DOHH2 (cell line): ENCODE results near the gene PDZRN4.

Source experiments
- H3F3A ChIP-seq: fragments of 200-600 bp; sonication (generic), shearing (Covaris generic); 2 replicates; pipeline ENCODE4 v1.6.0; 2016; ENCODE audit warnings: antibody characterized with exemption, mild to moderate bottlenecking; ENCODE audit not compliant: control insufficient read depth, insufficient read depth
- H3K27ac ChIP-seq: fragments of 200-600 bp; sonication (generic); 2 replicates; pipeline ENCODE4 v1.5.1; 2014; ENCODE audit warnings: low read depth, mild to moderate bottlenecking, low read length, moderate library complexity
- H3K27me3 ChIP-seq: fragments of 200-600 bp; sonication (generic); 2 replicates; pipeline ENCODE4 v1.6.1; 2014; ENCODE audit warnings: mild to moderate bottlenecking, low read length, mixed read lengths; ENCODE audit not compliant: control insufficient read depth
- H3K36me3 ChIP-seq: fragments of 200-600 bp; sonication (generic); 2 replicates; pipeline ENCODE4 v1.6.1; 2014; ENCODE audit warnings: mild to moderate bottlenecking, low read length, moderate library complexity, mixed read lengths; ENCODE audit not compliant: control insufficient read depth
- H3K4me1 ChIP-seq: fragments of 200-600 bp; sonication (generic); 2 replicates; pipeline ENCODE4 v1.6.1; 2014; ENCODE audit warnings: mild to moderate bottlenecking, low read length, mixed read lengths; ENCODE audit not compliant: control insufficient read depth
- H3K4me2 ChIP-seq: fragments of 200-600 bp; sonication (generic); 2 replicates; pipeline ENCODE4 v1.6.0; 2014; ENCODE audit warnings: mild to moderate bottlenecking, low read length, moderate library complexity
- H3K4me3 ChIP-seq: fragments of 200-600 bp; sonication (generic); 2 replicates; pipeline ENCODE4 v1.5.1; 2014; ENCODE audit warnings: mild to moderate bottlenecking, low read length, mixed read lengths
- H3K79me2 ChIP-seq: fragments of 200-600 bp; sonication (generic); 2 replicates; pipeline ENCODE4 v1.6.1; 2014; ENCODE audit warnings: mild to moderate bottlenecking, low read length, mixed read lengths; ENCODE audit not compliant: control insufficient read depth
- H3K9me2 ChIP-seq: fragments of 200-600 bp; sonication (generic); replicated peaks from 2 replicates; pipeline ENCODE4 v1.6.1; 2014; ENCODE audit warnings: mild to moderate bottlenecking, low read length, mixed read lengths; ENCODE audit not compliant: control insufficient read depth
- H3K9me3 ChIP-seq: fragments of 200-600 bp; sonication (generic); 2 replicates; pipeline ENCODE4 v1.6.1; 2014; ENCODE audit warnings: antibody characterized with exemption, low read length, mixed read lengths; ENCODE audit not compliant: control insufficient read depth, insufficient read depth
- H4K20me1 ChIP-seq: fragments of 200-600 bp; sonication (generic); 2 replicates; pipeline ENCODE4 v1.6.0; 2014; ENCODE audit warnings: low read depth, mild to moderate bottlenecking, antibody characterized with exemption, low read length, moderate library complexity; ENCODE audit not compliant: control insufficient read depth, insufficient read depth
- EZH2phosphoT487 ChIP-seq: fragments of 200-600 bp; sonication (generic); IDR thresholded peaks from 2 replicates; pipeline ENCODE4 v1.6.1; 2017; ENCODE audit warnings: borderline replicate concordance, mild to moderate bottlenecking, antibody characterized with exemption, low read length, moderate library complexity, mixed read lengths
- TF ChIP-seq, protein P1 (sequence below): fragments of 200-600 bp; sonication (generic); IDR thresholded peaks from one replicate; pipeline ENCODE4 v1.5.1; 2014; ENCODE audit warnings: antibody characterized with exemption, mild to moderate bottlenecking, low read depth, low read length; ENCODE audit not compliant: poor library complexity, severe bottlenecking

The PDZRN4 gene

DNA sequence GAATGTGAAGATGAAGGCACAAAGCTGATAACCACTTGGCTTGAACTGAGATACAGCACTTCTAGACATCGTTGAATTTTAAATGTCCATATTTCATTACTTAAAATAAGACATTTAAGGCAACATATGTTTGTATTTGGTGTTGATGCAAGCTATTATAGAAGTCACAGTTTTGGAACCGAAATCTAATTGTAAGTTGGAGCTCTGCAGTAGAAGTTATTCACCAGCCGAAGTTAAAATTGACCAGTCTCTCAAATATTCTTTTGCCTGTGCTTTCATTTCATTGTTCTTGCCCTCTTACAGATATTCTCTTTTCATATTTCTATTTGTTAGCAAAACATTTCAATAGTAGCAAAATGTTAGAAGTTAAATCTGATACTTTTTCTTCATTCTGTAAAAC is 332.7 kb downstream of the PDZRN4 start:
- H4K20me1 ChIP-seq = no peaks in the 10 kb centered on the region
- H3K4me1 ChIP-seq = peaks cover 8% of the 10 kb centered on the region
- no peaks in the 10 kb centered on the region for H3K9me2 ChIP-seq
- no peak overlapping the region for H3K27ac ChIP-seq
- no peaks in the 10 kb centered on the region for H3F3A ChIP-seq
- H3K9me3 ChIP-seq = no peaks in the 10 kb centered on the region
- TF ChIP-seq, protein P1, sequence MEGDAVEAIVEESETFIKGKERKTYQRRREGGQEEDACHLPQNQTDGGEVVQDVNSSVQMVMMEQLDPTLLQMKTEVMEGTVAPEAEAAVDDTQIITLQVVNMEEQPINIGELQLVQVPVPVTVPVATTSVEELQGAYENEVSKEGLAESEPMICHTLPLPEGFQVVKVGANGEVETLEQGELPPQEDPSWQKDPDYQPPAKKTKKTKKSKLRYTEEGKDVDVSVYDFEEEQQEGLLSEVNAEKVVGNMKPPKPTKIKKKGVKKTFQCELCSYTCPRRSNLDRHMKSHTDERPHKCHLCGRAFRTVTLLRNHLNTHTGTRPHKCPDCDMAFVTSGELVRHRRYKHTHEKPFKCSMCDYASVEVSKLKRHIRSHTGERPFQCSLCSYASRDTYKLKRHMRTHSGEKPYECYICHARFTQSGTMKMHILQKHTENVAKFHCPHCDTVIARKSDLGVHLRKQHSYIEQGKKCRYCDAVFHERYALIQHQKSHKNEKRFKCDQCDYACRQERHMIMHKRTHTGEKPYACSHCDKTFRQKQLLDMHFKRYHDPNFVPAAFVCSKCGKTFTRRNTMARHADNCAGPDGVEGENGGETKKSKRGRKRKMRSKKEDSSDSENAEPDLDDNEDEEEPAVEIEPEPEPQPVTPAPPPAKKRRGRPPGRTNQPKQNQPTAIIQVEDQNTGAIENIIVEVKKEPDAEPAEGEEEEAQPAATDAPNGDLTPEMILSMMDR = no peak
- TF ChIP-seq EZH2phosphoT487 = no peak
- no peaks in the 10 kb centered on the region for H3K27me3 ChIP-seq
- no peaks in the 10 kb centered on the region for H3K79me2 ChIP-seq
- H3K4me2 ChIP-seq = no peak overlapping the region
- no peak overlapping the region for H3K4me3 ChIP-seq
- H3K36me3 ChIP-seq = no peaks in the 10 kb centered on the region

DNA sequence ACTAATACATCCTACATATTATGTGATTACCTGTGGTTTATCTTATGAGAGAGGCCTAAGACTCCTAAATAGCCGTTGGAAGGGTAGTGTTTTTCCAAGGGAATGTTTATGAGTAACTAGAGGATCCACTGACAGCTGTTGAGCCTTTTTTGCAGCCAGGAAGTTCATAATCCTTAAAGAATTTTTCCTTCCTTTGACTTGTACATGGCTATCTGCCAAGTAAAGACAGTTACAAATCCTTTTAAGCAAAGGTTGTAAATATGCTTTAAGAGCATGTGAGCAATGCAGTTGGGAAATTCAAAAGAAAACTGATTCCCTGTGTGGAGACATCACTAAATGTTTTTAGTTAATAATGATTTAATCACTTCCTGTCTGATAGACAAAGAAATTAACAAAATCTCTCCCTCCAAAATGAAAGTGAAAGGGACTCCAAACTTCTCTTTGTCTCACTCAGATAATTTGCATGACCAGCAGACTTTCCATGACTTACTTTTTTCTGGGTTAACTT is 333.8 kb downstream of the PDZRN4 start:
- Histone ChIP-seq H3K9me2 (no peaks in the 10 kb centered on the region), H3K4me3 (no peak overlapping the region), H3K4me1 (peaks cover 8% of the 10 kb centered on the region), H3K27me3 (no peaks in the 10 kb centered on the region), H3K9me3 (no peaks in the 10 kb centered on the region), H3K27ac (no peak overlapping the region), H3K4me2 (peak overlapping the region; percentile 27; the same call in 1 of the 2 replicates), H3K79me2 (no peaks in the 10 kb centered on the region), H4K20me1 (no peaks in the 10 kb centered on the region), H3K36me3 (no peaks in the 10 kb centered on the region), H3F3A (no peaks in the 10 kb centered on the region)
- no peak for TF ChIP-seq EZH2phosphoT487
- TF ChIP-seq, protein P1 = no peak

DNA sequence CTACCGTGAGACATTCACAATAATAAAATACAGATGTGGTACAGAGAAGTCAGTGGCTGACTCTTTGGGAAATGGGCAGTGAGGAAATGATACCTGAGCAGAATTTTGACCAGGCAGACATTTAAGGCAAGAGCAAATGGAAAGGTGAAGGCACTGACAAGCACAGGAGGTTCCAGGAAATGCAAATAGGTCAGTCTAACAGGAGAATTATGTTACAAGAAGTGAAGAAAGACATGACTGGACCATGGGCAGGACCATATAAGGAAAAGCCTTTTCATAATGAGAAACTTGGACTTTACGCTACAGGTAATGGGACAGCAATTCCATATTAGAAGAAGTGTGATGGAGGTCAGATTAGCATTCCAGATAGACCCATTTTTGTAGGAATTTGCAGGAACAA is 338.9 kb downstream of the PDZRN4 start:
- Histone ChIP-seq H3K27ac (no peak overlapping the region), H4K20me1 (no peaks in the 10 kb centered on the region), H3K79me2 (no peaks in the 10 kb centered on the region), H3K27me3 (no peaks in the 10 kb centered on the region; the same call in 1 of the 2 replicates), H3F3A (no peaks in the 10 kb centered on the region), H3K36me3 (no peaks in the 10 kb centered on the region), H3K9me3 (no peaks in the 10 kb centered on the region), H3K4me1 (peaks cover 4% of the 10 kb centered on the region), H3K9me2 (no peaks in the 10 kb centered on the region), H3K4me3 (no peak overlapping the region), H3K4me2 (no peak overlapping the region)
- TF ChIP-seq, protein P1 = no peak
- no peak for TF ChIP-seq EZH2phosphoT487

DNA sequence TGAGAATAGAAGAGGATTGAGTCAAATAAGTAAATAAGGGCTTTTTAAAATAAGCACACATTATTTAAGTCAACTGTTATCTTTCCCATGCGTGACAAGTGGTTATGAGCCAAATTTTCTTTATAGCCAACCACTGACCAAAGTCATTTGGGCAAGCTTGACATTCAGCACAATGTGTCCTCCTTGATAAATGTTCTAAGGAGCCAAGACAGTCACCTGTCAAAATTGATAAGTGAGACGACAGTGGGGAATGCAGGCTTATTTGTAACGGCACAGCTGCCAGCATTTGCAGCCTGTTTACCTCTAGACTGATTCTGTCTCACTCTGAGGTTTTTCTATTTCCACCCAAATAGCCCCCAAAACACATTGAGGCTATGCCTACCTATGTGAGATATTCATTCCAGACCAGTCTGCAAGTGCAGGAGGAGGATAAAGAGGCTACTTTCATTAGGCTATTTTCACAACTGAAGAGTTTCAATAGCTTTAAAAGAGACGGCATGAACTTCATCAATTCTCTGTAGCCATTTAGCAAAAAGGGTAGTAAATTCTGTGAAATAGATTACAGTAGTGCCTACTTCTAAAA is 339.5 kb downstream of the PDZRN4 start:
- H3F3A ChIP-seq = no peaks in the 10 kb centered on the region

More for the DNA sequence above, 339.5 kb downstream of the PDZRN4 start:
- no peaks in the 10 kb centered on the region for H3K9me2 ChIP-seq
- no peak overlapping the region for H3K4me2 ChIP-seq
- H3K9me3 ChIP-seq = no peaks in the 10 kb centered on the region
- TF ChIP-seq, protein P1 = no peak
- TF ChIP-seq EZH2phosphoT487 = no peak
- no peak overlapping the region for H3K4me3 ChIP-seq
- H3K27ac ChIP-seq = no peak overlapping the region
- no peaks in the 10 kb centered on the region for H3K79me2 ChIP-seq
- H3K27me3 ChIP-seq = no peaks in the 10 kb centered on the region; the same call in 1 of the 2 replicates
- no peaks in the 10 kb centered on the region for H3K4me1 ChIP-seq
- H4K20me1 ChIP-seq = no peaks in the 10 kb centered on the region
- H3K36me3 ChIP-seq = no peaks in the 10 kb centered on the region
